ENCODE data around the gene RNH1. TPM values are rescaled to one million over a fixed set of nuclear protein-coding genes. Genes with fewer than 3 reads are reported as not detected.

RNH1 gene
- total RNA-seq, 1 experiment from 2014 or later: 59.0 TPM

- TF ChIP-seq CDX4 (CRISPR knock-in tag; IDR thresholded peaks at IDR 0.05; ENCODE audit: borderline replicate concordance) (no peak), ZSCAN18 (CRISPR knock-in tag; IDR thresholded peaks at IDR 0.05) (no peak)
Observed at GRCh38 chr11:544817-545166, 37.8 kb upstream of the RNH1 start (continued).

GRCh38 chr11:541433-541885, 34.4 kb upstream of the RNH1 start:
- TF ChIP-seq SMAD3 (CRISPR knock-in tag; IDR thresholded peaks at IDR 0.05; ENCODE audit: borderline replicate concordance) (no peak), PRDM15 (CRISPR knock-in tag; IDR thresholded peaks at IDR 0.05) (no peak), SMAD4 (CRISPR knock-in tag; IDR thresholded peaks at IDR 0.05) (no peak), ZNF281 (CRISPR knock-in tag; IDR thresholded peaks at IDR 0.05) (no peak), E2F4 (CRISPR knock-in tag; IDR thresholded peaks at IDR 0.05; ENCODE audit: borderline replicate concordance, low read depth) (no peak), ZNF121 (CRISPR knock-in tag; IDR thresholded peaks at IDR 0.05) (no peak), ZNF138 (CRISPR knock-in tag; conservative IDR thresholded peaks at IDR 0.05) (no peak), NR1H2 (CRISPR knock-in tag; IDR thresholded peaks at IDR 0.05) (no peak), GABPB1 (CRISPR knock-in tag; IDR thresholded peaks at IDR 0.05) (no peak), ZNF423 (CRISPR knock-in tag; IDR thresholded peaks at IDR 0.05) (no peak), ESRRA (CRISPR knock-in tag; IDR thresholded peaks at IDR 0.05; ENCODE audit: borderline replicate concordance) (no peak), ZBTB43 (CRISPR knock-in tag; IDR thresholded peaks at IDR 0.05) (no peak), ZNF396 (CRISPR knock-in tag; IDR thresholded peaks at IDR 0.05; ENCODE audit: borderline replicate concordance) (no peak), GRHL2 (CRISPR knock-in tag; IDR thresholded peaks at IDR 0.05; ENCODE audit: insufficient replicate concordance, severe bottlenecking) (no peak), CTCF (IDR thresholded peaks at IDR 0.05) (no peak)
- Mint-ChIP-seq H3K27me3 (ENCODE audit: low read depth) (peaks cover 17% of the 10 kb centered on the region), H3K4me3 (no peak overlapping the region), H3K4me1 (no peaks in the 10 kb centered on the region), H3K27ac (no peak overlapping the region), H3K36me3 (peaks cover 3% of the 10 kb centered on the region), H3K9me3 (no peaks in the 10 kb centered on the region)
- no peak for DNase-seq (ENCODE audit: low spot score)
- no peak for ATAC-seq
- ChIA-PET POLR2A (interaction anchor here (0.6 kb wide), 1 partner anchor 23 kb away, joined by 3 read pairs; no protein-coding TSS in a partner anchor), CTCF (no interaction called here)
